ENCODE results near the gene C6orf89. TPM values are rescaled to one million over a fixed set of nuclear protein-coding genes. Genes with fewer than 3 reads are reported as not detected.

The C6orf89 gene
- polyA plus RNA-seq, 1 donor (not counting 4 experiments of a cell fraction or from before 2014, with no cell fraction given): 29.0 TPM

DNA sequence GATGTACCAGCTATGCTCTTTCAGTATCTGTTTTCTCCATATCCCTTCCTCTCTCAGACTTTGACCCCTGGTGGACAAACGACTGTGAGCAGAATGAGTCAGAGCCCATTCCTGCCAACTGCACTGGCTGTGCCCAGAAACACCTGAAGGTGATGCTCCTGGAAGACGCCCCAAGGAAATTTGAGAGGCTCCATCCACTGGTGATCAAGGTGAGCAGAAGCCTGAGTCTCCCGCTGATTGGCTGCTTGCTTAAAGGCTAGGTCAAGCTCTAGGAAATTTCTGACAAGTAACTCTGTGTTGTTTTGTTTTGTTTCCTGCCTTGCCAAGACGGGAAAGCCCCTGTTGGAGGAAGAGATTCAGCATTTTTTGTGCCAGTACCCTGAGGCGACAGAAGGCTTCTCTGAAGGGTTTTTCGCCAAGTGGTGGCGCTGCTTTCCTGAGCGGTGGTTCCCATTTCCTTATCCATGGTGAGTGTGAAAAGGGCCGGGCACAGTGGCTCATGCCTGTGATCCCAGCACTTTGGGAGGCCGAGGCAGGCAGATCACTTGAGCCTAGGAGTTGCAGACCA is 28.6 kb downstream of the C6orf89 start:
- Histone ChIP-seq H3K4me2 (ENCODE audit: control insufficient read depth, extremely low read depth, insufficient read depth, low read depth, low read length) (peak overlapping the region; percentile 43), H3K9ac (ENCODE audit: control insufficient read depth, extremely low read depth, insufficient read depth, low read length) (no peak overlapping the region), H3K4me3 (ENCODE audit: control insufficient read depth in 2 of 3, extremely low read depth in 1 of 3, insufficient read depth in 2 of 3, low read depth in 1 of 3, low read length in 3 of 3) (no peak overlapping the region), H3K79me2 (ENCODE audit: control insufficient read depth, insufficient read depth, low read length) (no peaks in the 10 kb centered on the region), H3K9me1 (ENCODE audit: control insufficient read depth, extremely low read depth, insufficient read depth, low read length) (peaks cover 4% of the 10 kb centered on the region), H4K20me1 (ENCODE audit: control insufficient read depth, extremely low read depth, insufficient read depth, low read length) (peaks cover 19% of the 10 kb centered on the region), H3K36me3 (ENCODE audit: control insufficient read depth in 2 of 2, extremely low read depth in 1 of 2, insufficient read depth in 2 of 2, low read length in 2 of 2) (peaks cover 5 to 6% of the 10 kb centered on the region in 2 experiments), H2AFZ (ENCODE audit: control insufficient read depth, low read length) (no peak overlapping the region), H3K27ac (ENCODE audit: control insufficient read depth, insufficient read depth, low read length) (no peak overlapping the region), H3K9me3 (ENCODE audit: control insufficient read depth, low read depth, low read length) (no peaks in the 10 kb centered on the region), H3K27me3 (ENCODE audit: control insufficient read depth, extremely low read depth, insufficient read depth, low read length) (no peaks in the 10 kb centered on the region), H3K4me1 (ENCODE audit: control insufficient read depth, extremely low read depth, insufficient read depth, low read length) (peaks cover 30% of the 10 kb centered on the region)
- TF ChIP-seq EZH2 (IDR thresholded peaks at IDR 0.05; ENCODE audit: low read length) (no peak), CTCF (optimal IDR thresholded peaks at IDR 0.05 in 1 of 3, IDR thresholded peaks at IDR 0.05 in 1 of 3, conservative IDR thresholded peaks at IDR 0.05 in 1 of 3; ENCODE audit: extremely low read depth in 1 of 3, insufficient read depth in 2 of 3, low read length in 3 of 3) (peak; percentile 51 to 70 (median 54))
- dilution Hi-C loops (cut with MboI; ENCODE audit: extremely low pct_ligation_motif_present, low sequenced_read_pairs): no loop called here
- DNase-seq (ENCODE audit: low read depth, low spot score) (peak; percentile 94), FAIRE-seq (peak; percentile 92)

DNA sequence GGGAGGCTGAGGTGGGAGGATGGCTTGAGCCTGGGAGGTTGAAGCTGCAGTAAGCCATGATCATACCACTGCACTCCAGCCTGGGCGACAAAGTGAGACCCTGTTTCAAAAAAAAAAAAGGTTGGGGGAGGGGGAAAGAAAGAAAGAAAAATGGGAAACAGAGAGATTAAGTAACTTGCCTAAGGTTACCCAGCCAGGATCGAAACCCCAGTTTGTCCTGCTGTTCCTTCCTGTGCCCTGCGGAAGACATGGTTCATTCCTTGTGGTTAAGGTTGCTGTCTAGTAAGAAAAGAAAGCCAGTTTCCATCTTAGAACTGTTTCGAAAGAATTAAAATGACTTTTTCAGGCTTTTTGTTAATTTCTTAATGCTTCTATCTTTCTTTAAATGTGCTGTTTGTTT is 29.8 kb downstream of the C6orf89 start:
- Histone ChIP-seq H2AFZ (ENCODE audit: control insufficient read depth, low read length) (no peak overlapping the region), H3K36me3 (ENCODE audit: control insufficient read depth in 2 of 2, extremely low read depth in 1 of 2, insufficient read depth in 2 of 2, low read length in 2 of 2) (peaks cover 5 to 12% of the 10 kb centered on the region in 2 experiments), H3K4me1 (ENCODE audit: control insufficient read depth, extremely low read depth, insufficient read depth, low read length) (peaks cover 30% of the 10 kb centered on the region), H3K79me2 (ENCODE audit: control insufficient read depth, insufficient read depth, low read length) (no peaks in the 10 kb centered on the region), H3K27me3 (ENCODE audit: control insufficient read depth, extremely low read depth, insufficient read depth, low read length) (no peaks in the 10 kb centered on the region), H3K4me3 (ENCODE audit: control insufficient read depth in 2 of 3, extremely low read depth in 1 of 3, insufficient read depth in 2 of 3, low read depth in 1 of 3, low read length in 3 of 3) (no peak overlapping the region), H3K9ac (ENCODE audit: control insufficient read depth, extremely low read depth, insufficient read depth, low read length) (no peak overlapping the region), H3K9me1 (ENCODE audit: control insufficient read depth, extremely low read depth, insufficient read depth, low read length) (peaks cover 4% of the 10 kb centered on the region), H3K27ac (ENCODE audit: control insufficient read depth, insufficient read depth, low read length) (no peak overlapping the region), H3K9me3 (ENCODE audit: control insufficient read depth, low read depth, low read length) (no peaks in the 10 kb centered on the region), H4K20me1 (ENCODE audit: control insufficient read depth, extremely low read depth, insufficient read depth, low read length) (peaks cover 19% of the 10 kb centered on the region), H3K4me2 (ENCODE audit: control insufficient read depth, extremely low read depth, insufficient read depth, low read depth, low read length) (no peak overlapping the region)
- dilution Hi-C loops (cut with MboI; ENCODE audit: extremely low pct_ligation_motif_present, low sequenced_read_pairs): no loop called here
- DNase-seq (ENCODE audit: low read depth, low spot score) (no peak), FAIRE-seq (no peak)
- TF ChIP-seq EZH2 (IDR thresholded peaks at IDR 0.05; ENCODE audit: low read length): no peak
- TF ChIP-seq CTCF (optimal IDR thresholded peaks at IDR 0.05 in 1 of 3, IDR thresholded peaks at IDR 0.05 in 1 of 3, conservative IDR thresholded peaks at IDR 0.05 in 1 of 3; ENCODE audit: extremely low read depth in 1 of 3, insufficient read depth in 2 of 3, low read length in 3 of 3): no peak

Data from keratinocyte (primary cell).